ENCODE data around the gene CRELD1. TPM values are rescaled to one million over a fixed set of nuclear protein-coding genes. Genes with fewer than 3 reads are reported as not detected.

CRELD1 gene
- total and polyA plus RNA-seq, 2 of the 4 experiments (the other 2 are of a cell fraction) = 8.6 to 25.7 TPM

- Histone ChIP-seq H3K36me3 (ENCODE audit: control insufficient read depth, insufficient read depth, low read length) (no peaks in the 10 kb centered on the region), H3K18ac (ENCODE audit: low read depth, low read length) (no peak overlapping the region), H3K4me1 (ENCODE audit: control insufficient read depth, insufficient read depth, low read length) (peaks cover 8% of the 10 kb centered on the region), H2BK5ac (ENCODE audit: low read depth, low read length, poor library complexity, severe bottlenecking) (no peak overlapping the region), H4K20me1 (ENCODE audit: insufficient read depth, low read length) (no peaks in the 10 kb centered on the region), H3K27me3 (ENCODE audit: control insufficient read depth, insufficient read depth, low read length) (no peaks in the 10 kb centered on the region), H2AFZ (replicated peaks; ENCODE audit: low read length, poor library complexity) (no peak overlapping the region), H2AK9ac (replicated peaks; ENCODE audit: low read depth, low read length, poor library complexity) (no peak overlapping the region), H3K4ac (ENCODE audit: low read depth, low read length) (no peak overlapping the region), H3K56ac (ENCODE audit: extremely low read depth, insufficient read depth, low read length) (no peak overlapping the region), H2BK120ac (ENCODE audit: low read depth, low read length) (no peak overlapping the region), H3K23ac (ENCODE audit: low read depth, low read length) (no peak overlapping the region), H3K4me2 (ENCODE audit: low read depth, low read length) (no peak overlapping the region), H2BK15ac (ENCODE audit: low read depth, low read length) (no peak overlapping the region), H2AK5ac (ENCODE audit: low read depth, low read length) (0 out of 2 replicates have a peak overlapping the region, but pooled peaks have one; percentile 21), H3K14ac (replicated peaks; ENCODE audit: low read depth, low read length) (no peak overlapping the region), H3K4me3 (ENCODE audit: insufficient read depth, low read depth, low read length) (no peak overlapping the region), H2BK20ac (ENCODE audit: low read depth, low read length) (no peak overlapping the region), H3K9me3 (ENCODE audit: control insufficient read depth, insufficient read depth, low read length) (no peaks in the 10 kb centered on the region), H3K27ac (ENCODE audit: insufficient read depth, low read length) (no peak overlapping the region), H3K9ac (ENCODE audit: low read depth, low read length) (no peak overlapping the region), H4K5ac (ENCODE audit: low read depth, low read length) (no peak overlapping the region), H4K8ac (ENCODE audit: low read depth in 2 of 2, low read length in 2 of 2) (no peak overlapping the region), H3K9me1 (ENCODE audit: insufficient read depth, low read length) (peaks cover 6% of the 10 kb centered on the region; the same call in 1 of the 2 replicates), H3K79me1 (ENCODE audit: low read depth in 1 of 2, low read length in 2 of 2) (no peaks in the 10 kb centered on the region), H4K91ac (ENCODE audit: insufficient read depth, low read depth, low read length) (no peak overlapping the region)
- BruUV-seq (replicated peaks) = no TSS peak
- TF ChIP-seq MAFK (IDR thresholded peaks at IDR 0.05; ENCODE audit: low read depth, low read length) = no peak
- TF ChIP-seq RFX5 (IDR thresholded peaks at IDR 0.05; ENCODE audit: low read depth, low read length) = no peak
- no peak for TF ChIP-seq ELK1 (IDR thresholded peaks at IDR 0.05; ENCODE audit: borderline replicate concordance, low read depth, low read length)
- no peak for TF ChIP-seq SMC3 (IDR thresholded peaks at IDR 0.05; ENCODE audit: low read depth, low read length)
- TF ChIP-seq CHD1 (IDR thresholded peaks at IDR 0.05; ENCODE audit: low read depth, low read length) = no peak
- no peak for TF ChIP-seq CEBPB (IDR thresholded peaks at IDR 0.05; ENCODE audit: low read depth, low read length)
- ChIA-PET POLR2A (ENCODE audit: unreplicated experiment) (no interaction called here), CTCF (no interaction called here)
- dilution Hi-C loops (cut with HindIII; ENCODE audit: low sequenced_read_pairs, unreplicated experiment) (no loop called here), in situ Hi-C loops (cut with MboI; ENCODE audit: low sequenced_read_pairs) (no loop called here), intact Hi-C loops (cut with micrococcal nuclease) (no loop called here)
- 86% methylated on average over 1 of the region's 7 CpGs; no CpG with 5 or more reads in 1 of the 2 experiments for WGBS, 2 experiments (ENCODE audit: extremely low coverage in 2 of 2, insufficient read length in 1 of 2)
- DNase-seq (no peak), ATAC-seq (ENCODE audit: low read depth) (no peak)
These were observed 24.2 kb upstream of the CRELD1 start for GRCh38 chr3:9909221-9910013.

Measured in IMR-90 (cell line).